ENCODE measurements around the gene SLC25A45.

- TF ChIP-seq CTCF (IDR thresholded peaks at IDR 0.05 in 4 of 5, conservative IDR thresholded peaks at IDR 0.05 in 1 of 5) (no peak), POLR2A (IDR thresholded peaks at IDR 0.05) (no peak)
Observed at GRCh38 chr11:65399845-65400244, 17.4 kb upstream of the SLC25A45 start.
